ENCODE measurements around the gene EXOC6B. TPM values are rescaled to one million over a fixed set of nuclear protein-coding genes. Genes with fewer than 3 reads are reported as not detected.
A peak's percentile ranks its signal among the peaks of the same experiment; 100 is the strongest.

EXOC6B gene
- total RNA-seq, 4 donors from 2014 or later, result 14.1 to 107 (median 38.5) TPM

GRCh38 chr2:72579591-72580180 is 246.1 kb downstream of the EXOC6B start:
- intact Hi-C loops (cut with DNase I; ENCODE audit: low total_unique reads), result no loop called here
- Histone ChIP-seq H3K4me1 (no peaks in the 10 kb centered on the region), H3K27me3 (no peaks in the 10 kb centered on the region), H3K36me3 (no peaks in the 10 kb centered on the region), H3K9me3 (no peaks in the 10 kb centered on the region), H3K27ac (no peak overlapping the region), H3K4me3 (no peak overlapping the region)
- TF ChIP-seq CTCF (IDR thresholded peaks at IDR 0.05) (peak; percentile 54 to 64 (median 59)), POLR2A (IDR thresholded peaks at IDR 0.05) (no peak)
- DNase-seq, result no peak

GRCh38 chr2:72576861-72577260 is 249.0 kb downstream of the EXOC6B start:
- Histone ChIP-seq H3K9me3 (no peaks in the 10 kb centered on the region), H3K4me3 (no peak overlapping the region), H3K4me1 (no peaks in the 10 kb centered on the region), H3K27me3 (no peaks in the 10 kb centered on the region), H3K27ac (no peak overlapping the region), H3K36me3 (no peaks in the 10 kb centered on the region)
- intact Hi-C loops (cut with DNase I; ENCODE audit: low total_unique reads), result no loop called here
- TF ChIP-seq CTCF (IDR thresholded peaks at IDR 0.05), result no peak
- TF ChIP-seq POLR2A (IDR thresholded peaks at IDR 0.05), result no peak
- no peak for DNase-seq

GRCh38 chr2:72576459-72576858 is 249.4 kb downstream of the EXOC6B start:
- no peak for DNase-seq
- no peaks in the 10 kb centered on the region for H3K36me3 ChIP-seq
- TF ChIP-seq CTCF (IDR thresholded peaks at IDR 0.05) (no peak), POLR2A (IDR thresholded peaks at IDR 0.05) (no peak)
- no peak overlapping the region for H3K4me3 ChIP-seq
- no peaks in the 10 kb centered on the region for H3K9me3 ChIP-seq
- H3K27ac ChIP-seq, result no peak overlapping the region
- no peaks in the 10 kb centered on the region for H3K27me3 ChIP-seq
- H3K4me1 ChIP-seq, result no peaks in the 10 kb centered on the region
- intact Hi-C loops (cut with DNase I; ENCODE audit: low total_unique reads), result no loop called here

GRCh38 chr2:72574886-72575285 is 250.9 kb downstream of the EXOC6B start:
- Histone ChIP-seq H3K27ac (no peak overlapping the region), H3K4me3 (no peak overlapping the region), H3K4me1 (no peaks in the 10 kb centered on the region), H3K36me3 (no peaks in the 10 kb centered on the region), H3K9me3 (no peaks in the 10 kb centered on the region), H3K27me3 (no peaks in the 10 kb centered on the region)
- intact Hi-C loops (cut with DNase I; ENCODE audit: low total_unique reads), result no loop called here
- TF ChIP-seq POLR2A (IDR thresholded peaks at IDR 0.05) (no peak), CTCF (IDR thresholded peaks at IDR 0.05) (no peak)
- no peak for DNase-seq

- no peak for DNase-seq
- Histone ChIP-seq H3K27ac (no peak overlapping the region), H3K27me3 (no peaks in the 10 kb centered on the region), H3K4me3 (no peak overlapping the region), H3K9me3 (no peaks in the 10 kb centered on the region), H3K4me1 (no peaks in the 10 kb centered on the region), H3K36me3 (no peaks in the 10 kb centered on the region)
- intact Hi-C loops (cut with DNase I; ENCODE audit: low total_unique reads), result no loop called here
- TF ChIP-seq POLR2A (IDR thresholded peaks at IDR 0.05), result no peak
- TF ChIP-seq CTCF (IDR thresholded peaks at IDR 0.05), result no peak
Measured at GRCh38 chr2:72573232-72573631, 252.6 kb downstream of the EXOC6B start.
